NOMO-1 treated with dmso at 0.1 percent for 144 hours (cell line): Measurements from ENCODE around the gene P3H2.
A peak's percentile ranks its signal among the peaks of the same experiment; 100 is the strongest.
"Not testable (repeated sequence)": the region's sequence is repeated elsewhere in the genome, so short reads cannot be mapped to it uniquely, and the experiment has no call there.

Source experiments
- DNase-seq: peaks from one replicate; lab custom pipeline; 2025; ENCODE audit not compliant: unreplicated experiment; lab: John Stamatoyannopoulos, UW

The P3H2 gene, protein sequence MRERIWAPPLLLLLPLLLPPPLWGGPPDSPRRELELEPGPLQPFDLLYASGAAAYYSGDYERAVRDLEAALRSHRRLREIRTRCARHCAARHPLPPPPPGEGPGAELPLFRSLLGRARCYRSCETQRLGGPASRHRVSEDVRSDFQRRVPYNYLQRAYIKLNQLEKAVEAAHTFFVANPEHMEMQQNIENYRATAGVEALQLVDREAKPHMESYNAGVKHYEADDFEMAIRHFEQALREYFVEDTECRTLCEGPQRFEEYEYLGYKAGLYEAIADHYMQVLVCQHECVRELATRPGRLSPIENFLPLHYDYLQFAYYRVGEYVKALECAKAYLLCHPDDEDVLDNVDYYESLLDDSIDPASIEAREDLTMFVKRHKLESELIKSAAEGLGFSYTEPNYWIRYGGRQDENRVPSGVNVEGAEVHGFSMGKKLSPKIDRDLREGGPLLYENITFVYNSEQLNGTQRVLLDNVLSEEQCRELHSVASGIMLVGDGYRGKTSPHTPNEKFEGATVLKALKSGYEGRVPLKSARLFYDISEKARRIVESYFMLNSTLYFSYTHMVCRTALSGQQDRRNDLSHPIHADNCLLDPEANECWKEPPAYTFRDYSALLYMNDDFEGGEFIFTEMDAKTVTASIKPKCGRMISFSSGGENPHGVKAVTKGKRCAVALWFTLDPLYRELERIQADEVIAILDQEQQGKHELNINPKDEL

DNA sequence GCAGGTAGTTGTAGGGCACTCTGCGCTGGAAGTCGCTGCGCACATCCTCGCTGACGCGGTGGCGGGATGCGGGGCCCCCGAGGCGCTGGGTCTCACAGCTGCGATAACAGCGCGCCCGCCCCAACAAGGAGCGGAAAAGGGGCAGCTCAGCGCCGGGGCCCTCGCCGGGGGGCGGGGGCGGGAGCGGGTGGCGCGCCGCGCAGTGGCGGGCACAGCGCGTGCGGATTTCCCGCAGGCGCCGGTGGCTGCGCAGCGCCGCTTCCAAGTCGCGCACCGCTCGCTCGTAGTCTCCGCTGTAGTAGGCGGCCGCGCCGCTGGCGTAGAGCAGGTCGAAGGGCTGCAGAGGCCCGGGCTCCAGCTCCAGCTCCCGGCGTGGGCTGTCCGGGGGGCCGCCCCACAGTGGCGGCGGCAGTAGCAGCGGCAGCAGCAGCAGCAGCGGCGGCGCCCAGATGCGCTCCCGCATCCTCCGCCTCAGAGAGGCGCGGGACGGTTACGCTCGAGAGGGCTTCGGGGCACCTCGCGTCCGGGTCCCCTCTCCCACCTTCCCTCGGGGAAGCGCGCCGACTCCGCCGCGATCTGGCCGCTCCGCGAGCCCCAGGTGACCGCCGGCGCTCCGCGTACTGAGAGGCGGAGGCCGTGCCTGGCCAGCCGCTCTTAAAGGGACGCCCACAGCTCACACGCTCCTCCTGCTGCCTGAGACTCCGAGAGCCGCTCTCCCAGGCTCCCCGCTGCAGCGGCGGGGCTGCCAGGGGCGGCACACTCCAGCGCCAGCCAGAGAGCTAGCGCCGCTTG is at the start of gene P3H2:
P3H2 (minus strand) TSS at position 629 of the 792 bp plus-strand sequence; CDS start at position 463, 166 bp downstream.
- peak; percentile 91 for DNase-seq

DNA sequence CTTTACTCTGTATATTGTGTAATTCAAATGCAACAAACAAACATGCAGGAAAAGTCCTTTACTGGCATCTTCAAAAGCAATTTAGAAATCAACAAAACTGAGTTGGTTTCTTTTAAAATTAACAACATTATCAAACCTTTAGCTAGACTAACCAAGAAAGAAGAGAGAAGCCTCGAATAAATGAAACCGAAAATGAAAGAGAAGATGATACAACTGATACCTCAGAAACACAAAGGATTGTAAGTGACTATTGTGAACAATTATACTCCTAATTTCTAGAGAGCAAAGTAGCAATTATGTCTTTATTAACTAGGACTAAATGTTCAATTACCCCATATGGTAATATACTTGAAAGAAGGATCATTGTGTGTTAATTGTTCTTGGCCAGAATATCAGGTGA is 49.2 kb upstream of the P3H2 start:
- DNase-seq = no peak

- no peak for DNase-seq
Measured at GRCh38 chr3:190169243-190169642, 48.5 kb upstream of the P3H2 start.

DNA sequence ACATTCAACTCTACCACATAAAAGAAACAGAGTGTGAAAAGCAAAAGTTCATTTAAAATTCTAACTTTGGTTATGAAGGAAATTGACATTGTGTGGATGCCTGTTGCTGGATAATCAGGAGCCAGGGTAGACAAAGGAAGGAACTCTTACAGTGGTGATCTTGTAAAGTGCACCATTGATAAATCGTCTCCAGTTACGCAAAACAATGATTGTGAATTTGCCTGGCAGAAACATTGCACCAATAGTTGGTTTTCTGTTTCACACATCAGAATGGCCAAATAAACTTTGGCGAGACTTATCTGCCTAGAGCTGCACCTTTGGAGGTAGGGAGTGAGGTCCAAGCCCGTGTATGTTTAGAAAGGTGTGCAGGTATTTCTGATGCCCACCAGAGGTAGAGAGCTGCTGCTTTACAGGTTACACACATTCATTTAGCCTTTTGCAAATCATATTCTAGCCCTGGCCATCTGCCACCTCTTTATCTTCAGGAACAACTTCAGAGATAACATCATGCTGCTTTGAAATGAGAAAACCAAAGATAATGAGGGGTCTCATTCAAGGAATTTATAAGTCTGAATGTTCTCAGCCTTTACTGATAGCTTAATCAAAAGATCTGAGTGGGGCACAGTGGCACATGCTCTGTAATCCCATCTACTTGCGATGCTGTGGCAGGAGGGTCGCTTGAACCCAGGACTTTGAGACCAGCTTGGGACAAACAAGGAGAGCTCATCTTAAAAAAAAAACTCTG is 47.4 kb upstream of the P3H2 start:
- no peak for DNase-seq

DNA sequence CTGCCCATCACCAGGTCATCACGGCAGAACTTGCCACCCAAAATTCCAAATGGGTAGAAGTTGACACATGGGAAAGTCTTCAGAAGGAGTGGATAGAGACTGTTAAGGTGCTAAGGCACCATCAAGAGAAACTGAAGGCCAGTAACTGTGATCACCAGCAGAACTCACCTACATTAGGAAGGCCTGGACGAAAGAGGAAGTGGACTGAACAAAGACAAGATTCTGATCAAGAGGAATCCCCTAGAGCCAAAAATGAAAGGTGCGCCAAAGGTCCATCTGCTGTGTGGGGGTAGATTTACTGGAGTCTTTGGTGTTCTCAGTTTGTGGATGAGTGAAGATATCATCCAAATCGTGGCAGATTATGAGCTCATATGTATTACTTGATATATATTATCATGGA is 46.3 kb upstream of the P3H2 start:
- DNase-seq = no peak

- DNase-seq = no peak
Measured at GRCh38 chr3:190165253-190165652, 44.6 kb upstream of the P3H2 start.

DNA sequence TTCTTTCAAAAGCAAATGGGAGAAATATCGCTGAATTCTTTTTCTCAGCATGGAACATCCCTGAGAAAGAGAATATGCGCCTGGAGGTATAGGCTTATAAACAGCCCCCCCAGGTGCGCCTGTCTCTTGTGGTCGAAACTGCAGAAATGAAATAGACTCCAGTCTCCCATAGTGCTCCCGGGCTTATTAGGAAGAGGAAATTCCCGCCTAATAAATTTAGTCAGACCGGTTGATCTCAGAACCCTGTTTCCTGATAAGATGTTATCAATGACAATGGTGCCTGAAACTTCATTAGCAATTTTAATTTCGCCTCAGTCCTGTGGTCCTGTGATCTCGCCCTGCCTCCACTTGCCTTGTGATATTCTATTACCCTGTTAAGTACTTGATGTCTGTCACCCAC is 41.3 kb upstream of the P3H2 start:
- not testable (repeated sequence) for DNase-seq

DNA sequence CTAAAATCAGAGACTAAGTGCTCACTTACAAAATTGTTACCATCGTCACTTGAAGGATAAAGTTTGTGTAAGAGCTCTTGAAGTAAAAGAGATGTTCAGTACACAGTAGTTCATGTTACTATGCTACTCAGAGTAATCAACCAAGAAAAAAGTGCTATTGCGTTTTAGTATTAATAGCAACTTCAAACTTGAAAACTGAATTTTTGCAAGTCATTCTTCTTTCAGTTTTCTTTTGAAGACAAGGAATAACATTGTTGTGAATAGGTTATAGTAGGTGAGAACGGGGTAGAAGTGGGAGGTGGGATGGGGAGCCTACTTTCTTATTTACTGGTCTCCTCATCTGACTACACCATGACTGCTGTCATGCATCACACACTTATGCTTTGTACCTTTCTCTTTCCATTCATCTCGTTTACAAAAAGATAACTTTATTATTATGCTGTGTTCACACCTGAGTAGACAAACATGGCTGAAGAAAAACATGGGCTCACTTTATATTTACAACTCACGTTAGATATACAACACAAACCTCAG is 39.3 kb upstream of the P3H2 start:
- DNase-seq = no peak

DNA sequence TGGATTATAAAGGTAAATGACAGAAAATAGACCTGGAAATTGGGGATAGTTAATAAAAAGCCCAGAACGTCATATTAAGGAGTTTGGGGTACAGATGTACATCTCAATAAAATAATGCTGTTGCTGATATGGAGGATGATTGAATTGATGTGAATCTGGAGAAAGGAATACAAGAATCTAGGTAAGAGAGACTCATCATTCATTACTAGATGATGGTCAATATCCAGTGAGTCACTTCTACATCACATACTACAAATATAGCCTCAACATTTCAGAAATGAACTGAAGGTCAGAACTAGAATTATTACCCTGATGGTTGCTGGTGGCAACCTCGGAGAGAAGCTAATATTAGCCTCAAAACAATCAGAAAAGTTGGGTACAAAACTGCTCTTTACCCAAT is 37.6 kb upstream of the P3H2 start:
- no peak for DNase-seq

GRCh38 chr3:190155752-190156151 is 35.1 kb upstream of the P3H2 start:
- no peak for DNase-seq

- DNase-seq = no peak
Measured at GRCh38 chr3:190150681-190151080, 30.0 kb upstream of the P3H2 start.

GRCh38 chr3:190149830-190150619 is 29.3 kb upstream of the P3H2 start:
- not testable (repeated sequence) for DNase-seq

GRCh38 chr3:190144793-190145192 is 24.1 kb upstream of the P3H2 start:
- not testable (repeated sequence) for DNase-seq

- no peak for DNase-seq
Measured at GRCh38 chr3:190142041-190142440, 21.3 kb upstream of the P3H2 start.

DNA sequence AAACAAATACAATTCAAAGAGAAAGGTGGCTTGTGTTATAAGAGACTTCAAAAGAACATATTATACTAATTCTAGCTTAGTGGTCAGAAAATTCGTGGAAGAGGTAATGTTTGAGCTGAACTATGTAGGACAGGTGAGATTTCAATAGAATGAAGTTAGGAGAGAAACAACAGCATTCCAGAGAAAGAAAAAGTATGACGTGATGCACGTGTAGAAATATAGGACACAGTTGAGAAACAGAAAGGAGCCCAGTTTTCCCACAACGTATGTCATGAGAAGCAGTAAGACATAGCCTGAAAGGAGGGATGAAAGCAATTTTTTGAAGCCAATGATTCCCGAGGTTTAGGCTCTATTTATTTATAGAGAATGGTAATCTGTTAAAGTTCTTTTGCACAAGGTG is 18.7 kb upstream of the P3H2 start:
- no peak for DNase-seq

GRCh38 chr3:190132371-190132770 is 11.7 kb upstream of the P3H2 start:
- no peak for DNase-seq

DNA sequence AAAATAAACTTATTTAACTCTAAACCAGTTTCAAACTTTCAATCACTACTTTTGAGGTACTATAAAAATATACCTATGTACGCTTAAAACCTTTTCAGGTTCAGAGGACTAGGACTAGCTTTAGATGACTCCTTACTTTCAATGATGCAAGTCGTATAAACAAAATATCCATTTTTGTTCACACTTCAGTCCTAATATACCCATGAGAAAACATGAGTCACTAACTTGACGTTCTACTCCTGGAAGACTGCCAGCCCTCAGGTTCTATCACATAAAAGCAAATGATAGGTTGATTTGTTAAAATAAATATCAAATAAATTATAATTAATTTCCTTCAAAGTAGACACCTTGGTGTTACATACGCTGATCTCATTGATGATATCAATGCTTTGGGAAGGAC is 10.6 kb upstream of the P3H2 start:
- no peak for DNase-seq

GRCh38 chr3:190130696-190131095 is 10.0 kb upstream of the P3H2 start:
- DNase-seq = no peak

DNA sequence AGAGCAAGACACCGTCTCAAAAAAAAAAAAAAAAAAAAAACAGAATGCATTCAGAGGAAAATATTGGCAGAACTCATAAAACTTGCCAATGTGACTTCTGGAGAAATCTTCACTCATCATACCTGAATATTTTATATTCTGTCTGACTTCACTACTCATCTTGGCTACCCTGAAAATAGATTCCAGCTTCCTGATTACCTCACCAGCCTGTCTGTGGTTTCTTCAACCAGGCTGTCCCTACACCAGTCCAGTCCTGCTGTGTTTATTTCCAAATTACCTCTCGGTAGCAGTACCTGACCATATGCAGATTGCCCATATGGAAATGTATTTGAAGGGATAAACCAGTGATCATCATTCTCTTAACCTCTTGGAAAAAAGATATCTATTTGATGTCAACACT is 9.3 kb upstream of the P3H2 start:
- no peak for DNase-seq

DNA sequence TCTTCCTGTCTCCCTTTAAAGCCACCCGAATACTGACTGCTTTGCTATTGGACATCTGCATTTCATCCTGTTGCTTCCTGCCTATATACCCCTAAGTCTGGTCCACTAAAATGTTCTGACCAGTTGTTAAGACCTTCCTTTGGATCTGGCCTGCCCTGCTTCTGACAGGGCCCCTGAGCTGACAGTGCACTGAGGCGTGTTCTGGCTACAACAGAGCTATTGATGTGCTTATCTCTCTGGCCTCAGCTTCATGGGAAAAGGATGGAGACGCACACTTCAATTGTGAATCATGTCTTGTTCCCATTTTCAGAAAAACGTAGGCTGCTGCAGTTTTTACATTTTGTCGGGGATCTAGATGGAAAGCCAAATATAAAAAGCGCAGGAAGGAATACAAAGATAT is 7.1 kb upstream of the P3H2 start:
- no peak for DNase-seq
